HCT116 (cell line): Measurements from ENCODE around the gene RIPOR3. TPM values are rescaled to one million over a fixed set of nuclear protein-coding genes. Genes with fewer than 3 reads are reported as not detected.

ENCODE experiments used
- ATAC-seq: fragments of 200-7000 bp; cut with Tn5 transposase; 2 replicates; pipeline ENCODE4 v1.9.1; 2020; ENCODE audit warnings: mild to moderate bottlenecking, moderate library complexity
- BruUV-seq: library from RNA; stranded (reverse); fragments of 400-500 nt; replicated peaks from 2 replicates; lab custom pipeline; 2021; lab: Mats Ljungman, UMichigan
- CTCF ChIA-PET: fragments of 300-600 bp; sonication (Branson Sonifier 250); formaldehyde crosslinking; loops from one replicate; lab custom pipeline; 2021; ENCODE audit warnings: antibody characterized with exemption; lab: Charles Lee
- POLR2A ChIA-PET: fragments of 300-600, 350-600 bp; sonication (Branson Sonifier 250); formaldehyde crosslinking; loops from one replicate; lab custom pipeline; 2021; ENCODE audit warnings: antibody characterized with exemption; lab: Charles Lee
- RAD21 ChIA-PET, 2 experiments: fragments of 300-600 bp; sonication (Branson Sonifier 250); formaldehyde crosslinking; loops; one replicate each; lab custom pipeline; 2023; ENCODE audit warnings: low total read pairs in 2 of 2; ENCODE audit not compliant: uncharacterized antibody in 2 of 2, unreplicated experiment in 2 of 2, low non-redundant PET in 1 of 2; lab: Charles Lee
- DNase-seq: peaks from one replicate; pipeline ENCODE4 v3.0.0-alpha.2; 2010; ENCODE audit warnings: low read depth, low spot score
- H2AFZ ChIP-seq: fragments of 200-600 bp; shearing (Covaris generic), sonication (generic); 2 replicates; pipeline ENCODE4 v1.6.1; 2017; ENCODE audit warnings: low read depth, mixed run types, mixed read lengths, antibody characterized with exemption, low read length; ENCODE audit not compliant: poor library complexity, severe bottlenecking
- H3K27ac ChIP-seq: 2 replicates; pipeline ENCODE4 v1.5.1; 2012; ENCODE audit warnings: low read depth, low read length
- H3K27me3 ChIP-seq: fragments of 200-600 bp; sonication (generic); 2 replicates; pipeline ENCODE4 v1.6.1; 2016; ENCODE audit warnings: mixed run types, low read length, mixed read lengths; ENCODE audit not compliant: insufficient read depth
- H3K36me3 ChIP-seq, 2 experiments: fragments of 200-500 bp in 1 of 2; fragments of 200-600 bp in 1 of 2; sonication (Bioruptor generic) in 1 of 2; sonication (generic) in 1 of 2; 2 replicates each; pipeline versions ENCODE4 v1.5.1 to v1.6.1; 2014 to 2016; ENCODE audit warnings: low read length in 2 of 2, inconsistent platforms in 1 of 2, mixed read lengths in 1 of 2, mixed run types in 1 of 2; ENCODE audit not compliant: insufficient read depth in 2 of 2, control insufficient read depth in 1 of 2
- H3K4me1 ChIP-seq, 2 experiments: fragments of 200-600 bp in 1 of 2; sonication (generic) in 1 of 2; 2 replicates each; pipeline versions ENCODE4 v1.5.1 to v1.6.1; 2012 to 2017; ENCODE audit warnings: low read length in 2 of 2, inconsistent platforms in 1 of 2, mild to moderate bottlenecking in 1 of 2, mixed read lengths in 1 of 2, mixed run types in 1 of 2, moderate library complexity in 1 of 2; ENCODE audit not compliant: insufficient read depth in 2 of 2, control insufficient read depth in 1 of 2
- H3K4me2 ChIP-seq: fragments of 200-600 bp; sonication (generic); 2 replicates; pipeline ENCODE4 v1.6.1; 2017; ENCODE audit warnings: mixed run types, low read length, mixed read lengths
- H3K4me3 ChIP-seq, 2 experiments: fragments of 200-600 bp in 1 of 2; sonication (generic) in 1 of 2; replicated peaks in 1 of 2; 2 replicates each; pipeline ENCODE4 v1.5.1; 2011 to 2016; ENCODE audit warnings: low read length in 2 of 2, control low read depth in 1 of 2, low read depth in 1 of 2, mild to moderate bottlenecking in 1 of 2, mixed read lengths in 1 of 2, mixed run types in 1 of 2
- H3K79me2 ChIP-seq: fragments of 200-600 bp; sonication (generic); 2 replicates; pipeline ENCODE4 v1.6.1; 2017; ENCODE audit warnings: mild to moderate bottlenecking, mixed run types, low read length, moderate library complexity, mixed read lengths; ENCODE audit not compliant: insufficient read depth
- H3K9ac ChIP-seq: fragments of 200-600 bp; sonication (generic); 2 replicates; pipeline ENCODE4 v1.6.1; 2016; ENCODE audit warnings: low read length, mixed read lengths
- H3K9me2 ChIP-seq: fragments of 200-600 bp; sonication (generic), shearing (Covaris generic); 2 replicates; pipeline ENCODE4 v1.6.1; 2017; ENCODE audit warnings: mixed run types, mild to moderate bottlenecking, moderate library complexity; ENCODE audit not compliant: insufficient read depth
- H3K9me3 ChIP-seq, 2 experiments: fragments of 200-500 bp in 1 of 2; fragments of 200-600 bp in 1 of 2; sonication (Bioruptor generic) in 1 of 2; sonication (generic) in 1 of 2; 2 replicates each; pipeline ENCODE4 v1.6.1; 2014 to 2017; ENCODE audit warnings: low read length in 2 of 2, mixed read lengths in 2 of 2, inconsistent platforms in 1 of 2, low read depth in 1 of 2, mild to moderate bottlenecking in 1 of 2, mixed run types in 1 of 2, moderate library complexity in 1 of 2; ENCODE audit not compliant: control insufficient read depth in 1 of 2, insufficient read depth in 1 of 2
- H4K20me1 ChIP-seq: fragments of 200-600 bp; sonication (generic), shearing (Covaris generic); 2 replicates; pipeline ENCODE4 v1.6.1; 2017; ENCODE audit warnings: mixed run types, mild to moderate bottlenecking, moderate library complexity; ENCODE audit not compliant: insufficient read depth
- CBX3 ChIP-seq: IDR thresholded peaks from 2 replicates; pipeline ENCODE4 v1.6.1; 2012; ENCODE audit warnings: low read depth
- EGR1 ChIP-seq: IDR thresholded peaks from 2 replicates; pipeline ENCODE4 v1.6.1; 2012; ENCODE audit warnings: low read depth
- EZH2 ChIP-seq: fragments of 200-600 bp; sonication (generic); IDR thresholded peaks from 2 replicates; pipeline ENCODE4 v1.6.1; 2017; ENCODE audit warnings: antibody characterized with exemption, mixed run types
- JUND ChIP-seq: IDR thresholded peaks from 2 replicates; pipeline ENCODE4 v1.6.1; 2012
- POLR2A ChIP-seq: IDR thresholded peaks from 2 replicates; pipeline ENCODE4 v1.7.0; 2011; ENCODE audit warnings: borderline replicate concordance; ENCODE audit not compliant: insufficient read depth, insufficient read length; ENCODE audit errors: extremely low read depth
- RAD21 ChIP-seq: IDR thresholded peaks from 2 replicates; pipeline ENCODE4 v1.6.1; 2012; ENCODE audit warnings: low read depth, mild to moderate bottlenecking
- SIN3A ChIP-seq: IDR thresholded peaks from 2 replicates; pipeline ENCODE4 v1.6.1; 2012; ENCODE audit warnings: low read depth
- TCF7L2 ChIP-seq: IDR thresholded peaks from 2 replicates; pipeline ENCODE4 v1.7.0; 2011; ENCODE audit warnings: borderline replicate concordance, inconsistent platforms; ENCODE audit not compliant: insufficient read depth, insufficient read length; ENCODE audit errors: extremely low read depth
- ZFX ChIP-seq: fragments of 450-650 bp; IDR thresholded peaks from 2 replicates; pipeline ENCODE4 v1.6.1; 2017
- ZNF274 ChIP-seq: fragments of 200-500 bp; sonication (Bioruptor generic); IDR thresholded peaks from 2 replicates; pipeline ENCODE4 v1.6.1; 2014; ENCODE audit warnings: mild to moderate bottlenecking, low read depth, low read length, inconsistent platforms
- intact Hi-C: fragments of 100-400 bp; cut with micrococcal nuclease; formaldehyde crosslinking; loops from 2 replicates; pipeline ENCODE4 v1.10.0; 2022
- total RNA-seq: library from RNA; stranded (reverse); gene quantifications from one replicate; pipeline ENCODE4 v1.2.1, GENCODE V29; 2021; ENCODE audit not compliant: unreplicated experiment
- TF ChIP-seq, protein P1 (sequence below): IDR thresholded peaks from 2 replicates; pipeline ENCODE4 v1.6.1; 2012
- TF ChIP-seq, protein P2 (sequence below): IDR thresholded peaks from 2 replicates; pipeline ENCODE4 v1.6.1; 2012; ENCODE audit warnings: low read depth
- TF ChIP-seq, protein P3 (sequence below): IDR thresholded peaks from 2 replicates; pipeline ENCODE4 v1.6.1; 2011; ENCODE audit warnings: mild to moderate bottlenecking, low read length, moderate library complexity; ENCODE audit not compliant: insufficient replicate concordance; ENCODE audit errors: extremely low read depth
- TF ChIP-seq, protein P4 (sequence below): IDR thresholded peaks from 2 replicates; pipeline ENCODE4 v1.6.1; 2012

RIPOR3 gene
- total RNA-seq, 1 experiment from 2014 or later = 0.22 TPM

DNA sequence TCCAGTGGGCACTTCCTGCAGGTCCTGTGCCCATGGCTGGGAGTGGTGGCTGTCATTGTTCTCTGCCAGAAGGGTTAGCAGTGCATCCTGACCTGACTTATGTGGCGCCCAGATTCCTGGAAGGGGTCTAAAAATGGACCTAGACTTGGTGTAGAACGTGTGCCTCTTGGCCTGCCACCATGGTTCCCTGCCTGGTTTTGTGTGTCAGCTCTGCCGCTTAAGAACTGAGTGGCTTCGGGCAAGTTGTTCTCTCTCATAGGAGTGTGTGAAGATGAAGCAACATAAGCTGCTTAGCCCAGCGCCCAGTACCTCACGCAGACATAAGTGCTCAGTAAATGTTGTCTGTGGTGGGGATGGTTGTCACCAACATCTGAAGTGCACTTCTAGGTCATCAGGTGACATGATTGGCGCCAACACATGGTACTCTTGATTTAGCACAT is 129.1 kb downstream of the RIPOR3 start:
- no peaks in the 10 kb centered on the region for H3K27me3 ChIP-seq
- H3K9me3 ChIP-seq = no peaks in the 10 kb centered on the region
- ATAC-seq (no peak), DNase-seq (no peak)
- H3K9ac ChIP-seq = peak overlapping the region; percentile 59
- BruUV-seq = no TSS peak
- POLR2A ChIA-PET = no interaction called here
- H3K4me2 ChIP-seq = peak overlapping the region; percentile 58
- CTCF ChIA-PET = interaction anchor here (2.1 kb wide), 1 partner anchor 8 kb away, joined by 8 read pairs; no protein-coding TSS in a partner anchor
- intact Hi-C loops = no loop called here
- RAD21 ChIA-PET = no interaction called here
- peaks cover 62 to 78% of the 10 kb centered on the region in 2 experiments for H3K4me1 ChIP-seq
- H2AFZ ChIP-seq = no peak overlapping the region
- H3K36me3 ChIP-seq = peaks cover 8 to 34% of the 10 kb centered on the region in 2 experiments; a peak in 2 of 4 replicates
- TF ChIP-seq CBX3 (no peak), EGR1 (no peak), RAD21 (no peak), SIN3A (no peak), ZNF274 (no peak), POLR2A (no peak), EZH2 (no peak), TCF7L2 (no peak), JUND (no peak), ZFX (no peak)
- TF ChIP-seq, protein P1, sequence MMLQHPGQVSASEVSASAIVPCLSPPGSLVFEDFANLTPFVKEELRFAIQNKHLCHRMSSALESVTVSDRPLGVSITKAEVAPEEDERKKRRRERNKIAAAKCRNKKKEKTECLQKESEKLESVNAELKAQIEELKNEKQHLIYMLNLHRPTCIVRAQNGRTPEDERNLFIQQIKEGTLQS = no peak
- TF ChIP-seq, protein P2, sequence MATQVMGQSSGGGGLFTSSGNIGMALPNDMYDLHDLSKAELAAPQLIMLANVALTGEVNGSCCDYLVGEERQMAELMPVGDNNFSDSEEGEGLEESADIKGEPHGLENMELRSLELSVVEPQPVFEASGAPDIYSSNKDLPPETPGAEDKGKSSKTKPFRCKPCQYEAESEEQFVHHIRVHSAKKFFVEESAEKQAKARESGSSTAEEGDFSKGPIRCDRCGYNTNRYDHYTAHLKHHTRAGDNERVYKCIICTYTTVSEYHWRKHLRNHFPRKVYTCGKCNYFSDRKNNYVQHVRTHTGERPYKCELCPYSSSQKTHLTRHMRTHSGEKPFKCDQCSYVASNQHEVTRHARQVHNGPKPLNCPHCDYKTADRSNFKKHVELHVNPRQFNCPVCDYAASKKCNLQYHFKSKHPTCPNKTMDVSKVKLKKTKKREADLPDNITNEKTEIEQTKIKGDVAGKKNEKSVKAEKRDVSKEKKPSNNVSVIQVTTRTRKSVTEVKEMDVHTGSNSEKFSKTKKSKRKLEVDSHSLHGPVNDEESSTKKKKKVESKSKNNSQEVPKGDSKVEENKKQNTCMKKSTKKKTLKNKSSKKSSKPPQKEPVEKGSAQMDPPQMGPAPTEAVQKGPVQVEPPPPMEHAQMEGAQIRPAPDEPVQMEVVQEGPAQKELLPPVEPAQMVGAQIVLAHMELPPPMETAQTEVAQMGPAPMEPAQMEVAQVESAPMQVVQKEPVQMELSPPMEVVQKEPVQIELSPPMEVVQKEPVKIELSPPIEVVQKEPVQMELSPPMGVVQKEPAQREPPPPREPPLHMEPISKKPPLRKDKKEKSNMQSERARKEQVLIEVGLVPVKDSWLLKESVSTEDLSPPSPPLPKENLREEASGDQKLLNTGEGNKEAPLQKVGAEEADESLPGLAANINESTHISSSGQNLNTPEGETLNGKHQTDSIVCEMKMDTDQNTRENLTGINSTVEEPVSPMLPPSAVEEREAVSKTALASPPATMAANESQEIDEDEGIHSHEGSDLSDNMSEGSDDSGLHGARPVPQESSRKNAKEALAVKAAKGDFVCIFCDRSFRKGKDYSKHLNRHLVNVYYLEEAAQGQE = no peak
- TF ChIP-seq, protein P3, sequence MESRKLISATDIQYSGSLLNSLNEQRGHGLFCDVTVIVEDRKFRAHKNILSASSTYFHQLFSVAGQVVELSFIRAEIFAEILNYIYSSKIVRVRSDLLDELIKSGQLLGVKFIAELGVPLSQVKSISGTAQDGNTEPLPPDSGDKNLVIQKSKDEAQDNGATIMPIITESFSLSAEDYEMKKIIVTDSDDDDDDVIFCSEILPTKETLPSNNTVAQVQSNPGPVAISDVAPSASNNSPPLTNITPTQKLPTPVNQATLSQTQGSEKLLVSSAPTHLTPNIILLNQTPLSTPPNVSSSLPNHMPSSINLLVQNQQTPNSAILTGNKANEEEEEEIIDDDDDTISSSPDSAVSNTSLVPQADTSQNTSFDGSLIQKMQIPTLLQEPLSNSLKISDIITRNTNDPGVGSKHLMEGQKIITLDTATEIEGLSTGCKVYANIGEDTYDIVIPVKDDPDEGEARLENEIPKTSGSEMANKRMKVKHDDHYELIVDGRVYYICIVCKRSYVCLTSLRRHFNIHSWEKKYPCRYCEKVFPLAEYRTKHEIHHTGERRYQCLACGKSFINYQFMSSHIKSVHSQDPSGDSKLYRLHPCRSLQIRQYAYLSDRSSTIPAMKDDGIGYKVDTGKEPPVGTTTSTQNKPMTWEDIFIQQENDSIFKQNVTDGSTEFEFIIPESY = no peak
- TF ChIP-seq, protein P4, sequence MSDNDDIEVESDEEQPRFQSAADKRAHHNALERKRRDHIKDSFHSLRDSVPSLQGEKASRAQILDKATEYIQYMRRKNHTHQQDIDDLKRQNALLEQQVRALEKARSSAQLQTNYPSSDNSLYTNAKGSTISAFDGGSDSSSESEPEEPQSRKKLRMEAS = no peak
- peak overlapping the region; percentile 94 for H3K27ac ChIP-seq
- no peaks in the 10 kb centered on the region for H3K9me2 ChIP-seq
- no peak overlapping the region for H3K4me3 ChIP-seq
- H4K20me1 ChIP-seq = no peaks in the 10 kb centered on the region
- peaks cover 76% of the 10 kb centered on the region for H3K79me2 ChIP-seq
